ENCODE results near the gene RARS2. TPM values are rescaled to one million over a fixed set of nuclear protein-coding genes. Genes with fewer than 3 reads are reported as not detected.
A peak's percentile ranks its signal among the peaks of the same experiment; 100 is the strongest.

The RARS2 gene
- total RNA-seq, 1 donor from 2014 or later = 53.3 TPM

- no peaks in the 10 kb centered on the region for H3K27me3 Mint-ChIP-seq (ENCODE audit: low read depth)
- H3K27ac Mint-ChIP-seq = peak within 1 kb of the TSS; percentile 99
- peaks cover 26% of the 10 kb centered on the region for H3K4me1 Mint-ChIP-seq
- H3K4me3 Mint-ChIP-seq = peak within 1 kb of the TSS; percentile 99
- no peaks in the 10 kb centered on the region for H3K9me3 Mint-ChIP-seq
- DNase-seq (ENCODE audit: low spot score in 2 of 2, unreplicated experiment in 2 of 2) = peak; percentile 67 to 89
- H3K36me3 Mint-ChIP-seq = peaks cover 3% of the 10 kb centered on the region
- TF ChIP-seq CTCF (IDR thresholded peaks at IDR 0.05; ENCODE audit: unreplicated experiment) = peak; percentile 37
Measured at GRCh38 chr6:87472525-87473418, 117.0 kb downstream of the RARS2 start, which contains the start of gene SLC35A1. TSS of gene SLC35A1 (plus strand) at chr6:87472974. CDS start at chr6:87473004, 30 bp downstream.

GRCh38 chr6:87465051-87465450 is 124.7 kb downstream of the RARS2 start:
- Mint-ChIP-seq H3K27ac (no peak overlapping the region), H3K9me3 (peaks cover 6% of the 10 kb centered on the region), H3K4me1 (no peaks in the 10 kb centered on the region), H3K36me3 (no peaks in the 10 kb centered on the region), H3K27me3 (ENCODE audit: low read depth) (peaks cover 14% of the 10 kb centered on the region), H3K4me3 (no peak overlapping the region)
- no peak for DNase-seq (ENCODE audit: low spot score in 2 of 2, unreplicated experiment in 2 of 2)
- no peak for TF ChIP-seq CTCF (IDR thresholded peaks at IDR 0.05; ENCODE audit: unreplicated experiment)

Other genes starting within 250 kb of the RARS2 start
- gene C6orf163, start 245.2 kb downstream of the RARS2 start, total RNA-seq = 9.0 to 11.5 TPM (median 10.0 TPM) in 3 replicates
- 1.0 to 1.6 TPM (median 1.5 TPM) in 3 replicates for gene CFAP206, start 182.0 kb downstream of the RARS2 start, total RNA-seq
- 24.0 to 26.6 TPM (median 26.4 TPM) in 3 replicates for gene SLC35A1, start 117.0 kb downstream of the RARS2 start, total RNA-seq
- gene ORC3, start 148 bp upstream of the RARS2 start, total RNA-seq = 28.0 to 29.5 TPM (median 28.8 TPM) in 3 replicates
- 84.1 to 88.1 TPM (median 84.7 TPM) in 3 replicates for gene AKIRIN2, start 112.2 kb upstream of the RARS2 start, total RNA-seq

Measured in mesothelial cell of epicardium (in vitro differentiated cells).